Retina (tissue), 1 donor: ENCODE data around the gene TECPR2.
A peak's percentile ranks its signal among the peaks of the same experiment; 100 is the strongest.

Source experiments
- DNase-seq: peaks from one replicate; pipeline ENCODE4 v3.0.0-alpha.2; 2016

The TECPR2 gene

DNA sequence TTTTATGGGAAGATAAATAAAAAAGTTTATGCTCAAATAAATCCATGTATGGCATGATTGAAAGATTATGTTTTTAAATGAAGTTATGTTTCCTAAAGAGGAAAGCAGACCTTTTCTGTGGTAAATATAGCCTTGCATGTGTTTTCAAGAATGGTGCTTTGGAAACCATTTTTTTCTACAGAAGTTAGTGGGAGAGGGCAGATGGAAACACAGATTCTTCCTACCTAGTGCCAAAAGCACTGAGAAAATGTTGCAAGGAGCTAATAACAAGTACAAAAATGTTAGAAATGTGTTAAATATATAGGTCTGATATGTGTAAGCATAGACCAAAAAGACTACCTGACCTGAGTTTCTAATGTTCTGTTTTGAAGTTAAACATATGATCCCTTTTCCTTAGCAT, 24.3 kb downstream of the TECPR2 start:
- no peak for DNase-seq

DNA sequence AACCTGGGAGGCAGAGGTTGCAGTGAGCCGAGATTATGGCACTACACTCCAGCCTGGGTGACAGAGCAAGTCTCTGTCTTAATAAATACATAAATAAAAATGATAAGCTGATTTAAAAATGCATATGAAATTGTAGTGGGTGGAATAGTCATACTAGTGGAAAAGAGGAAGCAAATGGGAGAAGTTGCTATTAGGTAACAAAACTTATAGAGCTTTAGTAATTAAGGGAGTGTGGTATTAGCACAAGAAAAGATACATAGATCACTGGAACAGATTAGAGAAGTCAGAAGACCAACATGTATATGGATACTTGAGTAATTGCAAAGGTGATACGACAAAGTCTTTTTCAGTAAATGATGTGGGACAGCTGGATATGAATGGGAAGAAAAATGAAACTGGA, 26.5 kb downstream of the TECPR2 start:
- DNase-seq: no peak

DNA sequence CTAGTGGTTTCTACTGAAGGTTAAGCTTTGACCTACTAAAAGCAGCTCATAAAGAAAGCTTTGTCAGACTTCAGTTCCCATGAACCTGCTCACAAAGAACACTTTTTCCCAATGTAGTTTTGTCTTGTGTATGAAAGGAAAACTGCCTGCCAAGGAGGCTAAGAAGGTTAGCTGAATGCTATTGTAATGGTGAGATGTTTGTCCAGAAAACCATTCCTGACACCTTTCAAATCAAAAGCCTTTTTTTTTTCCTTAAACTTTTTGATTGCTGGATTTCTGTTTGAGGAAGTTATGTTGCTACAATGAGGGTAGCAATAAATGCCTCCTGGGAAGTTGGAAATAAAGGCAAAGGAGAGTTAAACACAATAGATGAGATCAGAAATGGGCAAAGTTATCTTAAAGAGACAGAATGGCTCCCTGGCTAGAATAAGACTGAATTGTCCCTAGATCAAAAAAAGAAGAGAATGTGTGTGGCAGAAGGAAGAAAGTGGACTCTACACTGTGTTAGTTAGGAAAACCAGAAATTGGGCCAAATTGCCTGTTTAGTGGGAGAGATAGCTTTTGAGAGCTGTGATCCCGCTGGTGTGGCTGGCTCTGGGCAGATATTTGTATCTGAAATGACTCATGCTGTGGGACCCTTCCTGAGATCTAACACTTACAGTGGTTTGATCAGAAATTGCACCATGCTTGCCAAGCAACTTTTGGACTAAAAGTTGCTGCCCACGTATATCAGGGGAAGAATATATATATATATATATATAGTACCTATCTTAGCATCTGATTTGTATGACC, 27.5 kb downstream of the TECPR2 start:
- DNase-seq: peak; percentile 11

DNA sequence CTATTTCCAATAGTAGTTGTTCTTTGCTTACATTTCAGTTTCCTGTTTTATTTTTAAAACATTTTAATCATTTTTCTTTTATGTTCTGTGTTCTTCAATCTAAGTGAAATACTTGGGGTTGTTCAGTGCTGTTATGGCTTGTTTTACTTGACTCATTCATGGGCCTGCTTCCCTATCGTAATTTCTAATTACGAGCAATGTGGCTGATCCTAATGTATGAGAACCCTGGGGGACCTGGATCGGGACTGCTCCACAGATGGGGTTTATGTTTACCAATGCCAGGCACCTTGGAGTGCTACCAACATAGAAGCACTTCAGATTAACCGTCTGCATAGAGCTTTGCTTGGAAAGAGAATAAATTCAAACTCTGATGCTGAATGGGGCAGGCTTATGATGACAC, 29.8 kb downstream of the TECPR2 start:
- DNase-seq: no peak

DNA sequence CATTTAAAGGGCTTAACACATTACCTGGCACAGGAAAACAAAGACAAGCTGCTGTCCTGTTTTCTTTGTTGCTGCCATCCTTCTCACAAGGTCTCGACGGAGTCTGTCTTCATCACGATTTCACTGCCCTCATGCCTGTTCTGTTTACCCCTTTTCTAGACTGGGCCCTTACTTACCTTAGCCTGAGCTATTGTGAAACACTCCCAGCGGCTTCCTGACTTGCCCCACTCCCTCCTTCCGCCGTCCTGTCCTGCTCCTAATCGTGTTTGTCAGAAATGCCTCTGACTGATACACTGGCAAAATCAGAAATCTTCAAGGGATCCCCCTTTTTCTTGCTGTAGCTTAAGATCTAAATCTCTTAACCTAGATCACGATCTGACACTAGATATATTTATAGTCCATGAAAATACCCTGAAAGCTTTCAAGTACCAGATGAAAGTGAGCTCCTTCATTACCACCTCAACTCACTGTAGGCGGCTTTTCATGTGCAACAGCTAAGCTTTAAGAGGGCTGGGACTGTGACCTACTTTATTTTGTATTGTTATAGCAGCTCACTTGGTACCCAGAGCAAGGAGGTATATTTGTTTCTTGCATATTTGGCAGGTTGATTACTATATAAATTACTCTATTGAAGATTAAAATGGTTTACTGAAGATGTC, 32.1 kb downstream of the TECPR2 start:
- peak; percentile 28 for DNase-seq

DNA sequence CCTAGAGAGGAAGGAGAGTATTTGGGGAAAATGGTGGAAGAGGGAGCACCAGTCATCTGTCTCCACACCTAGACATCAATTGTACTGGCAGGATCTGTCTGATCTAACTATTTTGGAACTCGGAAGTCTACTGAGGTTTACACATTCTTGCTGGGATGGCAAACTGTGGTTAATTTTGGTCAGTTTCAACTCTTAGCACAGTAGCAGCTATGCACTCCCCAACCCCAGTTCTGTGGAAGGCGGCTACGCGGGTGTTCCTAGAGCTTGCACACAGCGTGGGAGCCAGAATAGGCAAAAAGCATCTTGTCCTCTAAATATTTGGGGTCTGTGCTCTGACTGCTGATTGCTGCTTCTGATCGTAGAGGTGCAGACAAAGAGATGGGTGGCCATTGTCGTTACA, 33.8 kb downstream of the TECPR2 start:
- DNase-seq: no peak

DNA sequence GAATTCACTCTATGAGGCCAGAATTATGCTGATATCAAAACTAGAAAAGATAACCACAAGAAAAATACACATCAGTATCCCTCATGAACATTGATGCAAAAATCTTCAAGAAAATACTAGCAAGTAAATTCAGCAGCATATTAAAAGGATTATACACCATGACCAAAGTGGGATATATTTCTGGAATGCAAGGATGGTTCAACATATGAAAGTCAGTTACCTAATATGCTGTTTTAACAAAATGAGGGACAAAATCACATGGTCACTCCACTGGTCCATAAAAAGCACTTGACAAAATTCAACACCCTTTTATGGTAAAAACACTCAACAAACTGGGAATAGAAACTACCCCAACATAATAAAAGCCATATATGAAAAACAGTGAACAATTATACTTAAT, 40.3 kb downstream of the TECPR2 start:
- DNase-seq: no peak

DNA sequence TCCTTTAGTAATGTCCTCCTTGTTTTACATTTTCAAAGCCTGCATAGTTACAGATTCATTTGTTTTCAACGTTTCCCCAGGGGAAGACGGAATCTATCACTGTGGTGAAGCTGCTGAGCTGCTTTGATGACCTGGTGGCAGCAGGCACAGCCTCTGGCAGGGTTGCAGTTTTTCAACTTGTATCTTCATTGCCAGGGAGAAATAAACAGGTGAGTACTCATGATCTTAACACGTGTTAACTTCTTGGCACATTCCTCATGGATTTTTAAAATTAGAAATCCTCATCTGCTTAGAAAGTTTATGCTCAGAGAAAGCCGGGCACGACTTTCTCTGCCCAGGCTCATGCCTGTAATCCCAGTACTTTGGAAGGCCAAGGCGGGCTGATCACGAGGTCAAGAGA, 44.5 kb downstream of the TECPR2 start:
- no peak for DNase-seq

DNA sequence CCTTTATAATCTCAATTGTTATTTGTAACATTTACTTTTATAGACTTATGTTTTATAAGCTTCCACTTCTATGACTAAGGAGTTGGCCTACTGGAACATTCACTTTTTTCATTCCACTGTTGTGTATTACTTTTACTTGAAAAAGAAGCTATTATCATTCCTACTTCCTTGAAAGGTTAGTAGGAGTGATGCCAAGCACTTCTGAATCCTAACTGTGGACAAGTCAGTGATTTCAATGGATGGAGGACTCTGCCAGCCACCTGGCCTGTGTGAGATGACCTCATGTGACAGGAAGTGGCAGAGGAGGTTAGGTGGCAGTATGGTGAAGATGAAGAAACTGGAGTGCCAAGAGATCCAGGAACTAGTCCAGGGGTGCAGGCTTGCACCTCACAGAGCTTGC, 46.0 kb downstream of the TECPR2 start:
- no peak for DNase-seq

DNA sequence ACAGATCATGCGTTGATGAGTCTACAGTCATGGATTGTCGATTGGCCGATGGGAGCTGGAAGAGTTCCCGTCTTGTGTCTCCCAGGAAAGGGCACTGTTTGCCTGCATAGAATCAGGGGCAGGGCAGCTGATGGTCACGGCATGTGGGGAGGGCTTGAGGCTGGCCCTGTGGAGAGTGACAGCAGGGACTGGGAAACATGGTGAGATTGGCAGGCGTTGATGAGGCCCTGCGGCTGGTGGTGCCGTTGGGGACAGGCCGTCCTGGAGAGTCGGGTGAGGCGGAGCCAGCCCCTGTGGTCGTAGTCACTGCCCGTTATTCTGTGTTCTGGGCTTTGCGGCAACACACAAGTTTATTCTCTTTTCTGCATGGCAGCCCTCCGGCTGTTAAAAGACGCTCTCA, 52.9 kb downstream of the TECPR2 start:
- no peak for DNase-seq

DNA sequence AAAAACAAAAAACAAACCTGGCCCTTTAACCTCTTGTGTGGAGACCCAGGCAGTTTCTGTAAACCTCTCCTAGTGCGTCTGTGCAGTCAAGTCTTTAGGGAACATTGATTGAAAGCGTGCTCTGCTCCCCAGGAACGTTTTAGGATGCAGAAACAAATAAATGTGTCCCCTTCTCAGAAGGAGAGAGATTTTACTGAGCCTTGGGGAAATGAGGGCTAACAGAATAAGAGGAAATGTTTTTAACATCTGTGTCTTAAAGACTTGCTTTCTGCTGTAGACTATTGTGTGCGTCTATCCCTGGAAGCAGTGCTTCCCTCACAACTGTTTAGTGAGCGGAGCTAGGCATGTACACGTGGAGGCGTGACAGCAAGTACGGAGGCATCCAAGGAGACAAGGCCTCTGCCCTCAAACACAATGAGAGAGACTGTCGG, 54.3 kb downstream of the TECPR2 start:
- no peak for DNase-seq

DNA sequence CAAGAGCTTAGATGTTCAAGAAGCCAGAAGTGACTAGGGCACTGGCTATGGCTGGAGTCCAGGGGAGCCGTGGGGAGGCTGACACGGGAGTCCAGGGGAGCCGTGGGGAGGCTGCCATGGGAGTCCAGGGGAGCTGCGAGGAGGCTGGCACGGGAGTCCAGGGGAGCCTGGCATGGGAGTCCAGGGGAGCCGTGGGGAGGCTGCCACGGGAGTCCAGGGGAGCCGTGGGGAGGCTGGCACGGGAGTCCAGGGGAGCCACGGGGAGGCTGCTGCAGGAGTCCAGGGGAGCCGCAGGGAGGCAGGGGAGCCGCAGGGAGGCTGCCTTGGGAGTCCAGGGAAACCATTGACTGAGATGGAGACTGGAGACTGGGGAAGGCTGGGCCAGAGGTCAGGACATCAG, 54.9 kb downstream of the TECPR2 start:
- no peak for DNase-seq

DNA sequence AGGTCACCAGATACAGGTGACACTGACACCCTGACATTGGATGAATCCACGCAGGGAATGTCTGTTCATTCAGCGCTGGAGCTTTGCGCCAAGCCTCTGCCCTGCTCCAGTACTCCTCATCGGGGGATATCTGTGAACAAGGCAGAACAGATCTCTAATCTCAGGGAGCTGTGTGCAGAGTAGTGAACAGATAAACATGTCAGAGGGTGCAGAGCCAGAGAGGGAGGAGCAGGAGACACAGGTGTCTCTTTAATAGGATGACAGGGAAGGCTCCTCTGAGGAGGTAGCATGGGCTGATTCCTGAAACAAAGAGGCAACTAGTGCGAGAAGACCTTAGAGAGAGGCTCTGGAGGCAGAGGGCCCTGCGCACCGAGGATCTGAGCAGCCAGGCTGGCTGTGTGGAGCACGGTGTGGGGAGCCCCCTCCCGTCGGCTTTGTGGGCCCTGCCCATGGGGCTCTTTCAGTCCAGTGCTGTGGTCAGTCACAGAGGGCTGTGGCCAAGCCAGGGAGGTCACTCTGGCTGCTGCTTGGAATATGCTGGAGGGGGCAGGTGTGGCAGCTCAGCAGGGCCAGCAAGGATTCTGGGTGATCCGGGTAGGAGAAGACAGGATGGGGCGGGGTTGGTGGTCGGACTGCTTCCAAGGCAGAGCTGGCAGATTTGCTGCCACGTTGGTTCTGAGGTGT, 55.6 kb downstream of the TECPR2 start:
- DNase-seq: no peak

DNA sequence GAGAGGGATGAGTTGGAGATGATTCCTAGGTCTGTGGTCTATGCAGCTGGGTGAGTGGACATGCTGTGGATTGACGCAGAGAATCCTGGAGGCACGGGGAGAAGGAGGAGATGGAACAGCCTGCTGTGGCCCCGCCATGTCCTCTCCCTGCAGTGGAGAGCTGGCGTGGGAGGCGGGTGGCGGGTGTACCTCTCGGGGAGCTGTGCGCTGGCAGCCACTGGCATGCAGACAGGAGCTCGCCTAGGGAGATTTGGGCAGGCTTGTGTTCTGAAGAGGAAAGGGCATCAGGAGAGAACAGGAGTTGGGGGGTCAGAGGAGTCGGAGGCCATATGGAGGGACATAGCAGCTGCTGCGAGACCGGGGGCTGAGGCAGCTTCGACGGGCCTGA, 56.1 kb downstream of the TECPR2 start:
- no peak for DNase-seq

DNA sequence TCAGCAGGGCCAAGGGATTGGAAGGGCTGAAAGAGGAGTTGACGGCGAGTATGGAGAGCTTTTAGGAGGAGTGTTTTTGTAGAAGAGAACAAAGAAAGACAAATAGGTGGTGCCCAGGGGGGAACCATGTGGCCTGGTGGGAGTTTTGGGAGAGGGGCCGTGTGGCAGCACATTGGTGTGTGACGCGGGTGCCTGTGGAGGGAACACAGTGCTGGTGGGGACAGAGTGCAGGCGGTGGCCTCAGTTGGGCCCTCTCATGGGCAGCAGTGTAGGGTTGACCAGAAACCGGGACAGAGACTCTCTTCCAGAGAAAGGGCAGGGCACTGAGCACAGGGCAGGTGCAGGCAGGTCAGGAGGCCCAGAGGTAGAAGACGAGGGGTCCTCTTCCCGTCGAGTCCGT, 56.5 kb downstream of the TECPR2 start:
- DNase-seq: no peak

DNA sequence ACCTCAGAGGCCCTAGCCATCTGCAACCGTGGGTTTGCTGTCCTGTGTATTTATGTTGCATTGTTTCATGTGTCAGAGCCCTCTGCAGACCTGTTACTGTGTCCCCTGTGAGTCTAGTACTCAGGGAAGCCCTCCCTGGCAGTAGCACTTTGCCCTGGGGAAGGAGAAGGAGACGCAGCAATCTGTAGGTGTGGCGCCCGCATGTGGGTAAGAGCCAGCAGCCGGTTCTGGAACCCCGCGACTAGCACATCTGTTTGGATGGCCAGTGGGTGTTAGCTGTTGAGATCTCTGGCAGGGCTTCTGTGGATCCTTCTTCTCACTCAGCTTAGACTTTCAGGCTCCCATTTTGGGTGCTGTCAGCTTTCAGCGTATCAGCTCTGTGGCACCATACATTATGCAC, 57.0 kb downstream of the TECPR2 start:
- DNase-seq: no peak

DNA sequence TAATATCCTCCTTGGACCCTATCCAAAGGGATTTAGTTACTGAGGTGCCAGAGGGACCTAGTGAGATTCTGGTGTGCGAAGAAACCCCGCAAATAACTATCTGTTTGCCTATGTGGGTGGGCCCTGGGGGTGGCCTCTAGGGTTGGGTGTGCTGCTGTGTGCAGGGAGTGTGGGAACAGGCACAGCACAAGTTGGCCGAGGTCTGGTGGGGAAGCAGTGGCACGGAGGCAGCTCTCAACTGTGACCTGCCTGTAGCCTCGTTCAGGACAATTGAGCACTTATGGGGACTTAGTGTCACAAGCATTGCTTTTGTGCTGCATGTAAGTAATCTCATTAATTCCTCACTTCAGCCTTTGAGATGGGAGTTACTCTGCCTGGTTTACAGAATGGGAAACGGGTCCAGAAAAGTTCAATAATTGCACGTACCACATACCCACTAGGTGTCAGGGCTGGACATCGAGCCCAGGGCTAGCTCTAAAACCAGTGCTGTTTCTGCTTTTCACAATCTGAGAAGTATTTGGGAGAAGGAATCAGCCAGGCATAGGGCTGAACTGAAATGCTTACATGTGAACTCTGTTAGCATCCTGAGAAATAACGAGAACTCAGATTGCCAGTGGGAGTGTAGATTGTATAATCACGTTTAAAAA, 58.8 kb downstream of the TECPR2 start:
- DNase-seq: peak; percentile 8

DNA sequence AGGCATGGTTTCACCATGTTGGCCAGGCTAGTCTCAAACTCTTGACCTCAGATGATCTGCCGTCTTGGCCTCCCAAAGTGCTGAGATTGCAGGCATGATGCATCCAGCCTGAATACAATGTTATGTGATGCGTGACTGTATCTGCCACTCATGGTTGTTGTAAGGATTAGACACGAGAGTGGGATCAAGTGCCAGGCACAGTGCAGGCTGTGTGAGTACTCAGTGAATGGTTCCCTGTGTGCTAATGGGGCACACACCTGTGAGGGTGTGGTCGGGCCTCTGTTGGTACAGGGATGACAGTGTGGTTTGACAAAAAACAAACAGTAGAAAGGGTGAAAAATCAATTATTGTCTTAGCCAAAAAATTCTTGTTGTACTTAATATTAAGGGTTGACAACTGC, 61.8 kb downstream of the TECPR2 start:
- no peak for DNase-seq

DNA sequence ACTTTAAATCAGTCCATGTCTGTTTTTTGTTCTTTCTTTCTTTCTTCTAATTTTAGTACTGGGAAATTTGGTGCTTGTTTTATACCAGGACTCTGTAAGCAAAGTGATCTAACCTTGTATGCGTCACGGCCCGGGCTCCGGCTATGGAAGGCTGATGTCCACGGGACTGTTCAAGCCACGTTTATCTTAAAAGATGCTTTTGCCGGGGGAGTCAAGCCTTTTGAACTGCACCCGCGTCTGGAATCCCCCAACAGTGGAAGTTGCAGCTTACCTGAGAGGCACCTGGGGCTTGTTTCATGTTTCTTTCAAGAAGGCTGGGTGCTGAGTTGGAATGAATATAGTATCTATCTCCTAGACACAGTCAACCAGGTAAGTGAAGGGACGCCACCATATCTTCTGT, 62.2 kb downstream of the TECPR2 start:
- DNase-seq: no peak

DNA sequence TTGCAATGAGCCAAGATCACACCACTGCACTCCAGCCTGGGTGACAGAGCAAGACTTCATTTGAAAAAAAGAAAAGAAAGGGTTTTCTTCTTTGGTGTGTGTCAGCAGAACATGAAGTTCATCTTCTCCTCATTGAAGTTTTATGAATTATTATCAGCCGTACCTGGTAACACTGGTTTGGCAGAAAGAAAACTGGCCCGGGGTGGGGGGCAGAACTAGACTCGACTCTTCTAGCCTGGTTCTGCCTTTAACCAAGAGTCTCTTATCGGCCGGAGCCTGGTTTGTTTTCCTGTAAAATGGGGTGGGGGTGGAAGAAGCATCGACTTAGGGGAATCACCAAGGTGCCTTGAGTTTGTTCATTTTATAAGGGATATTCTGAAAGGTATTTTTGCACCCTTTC, 64.1 kb downstream of the TECPR2 start:
- DNase-seq: no peak

DNA sequence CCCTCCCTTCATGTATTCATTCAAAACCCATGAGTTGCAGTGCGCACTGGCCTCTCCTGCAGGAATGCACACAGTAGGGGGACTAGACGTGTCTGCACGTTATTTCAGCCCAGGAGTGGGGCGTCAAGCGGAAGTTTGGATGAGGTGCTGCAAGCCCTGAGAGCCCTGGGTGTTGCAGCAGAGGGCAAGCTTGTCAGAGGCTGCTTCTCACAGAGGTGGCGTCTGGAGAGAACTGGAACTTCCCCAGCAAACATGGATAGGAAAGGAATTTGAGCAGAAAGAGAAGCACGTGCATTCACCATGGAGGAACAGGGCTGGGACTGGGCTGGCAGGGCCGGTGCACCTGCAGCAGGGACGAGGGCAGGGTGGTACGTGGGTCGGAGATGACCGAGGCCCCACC, 64.9 kb downstream of the TECPR2 start:
- DNase-seq: no peak

DNA sequence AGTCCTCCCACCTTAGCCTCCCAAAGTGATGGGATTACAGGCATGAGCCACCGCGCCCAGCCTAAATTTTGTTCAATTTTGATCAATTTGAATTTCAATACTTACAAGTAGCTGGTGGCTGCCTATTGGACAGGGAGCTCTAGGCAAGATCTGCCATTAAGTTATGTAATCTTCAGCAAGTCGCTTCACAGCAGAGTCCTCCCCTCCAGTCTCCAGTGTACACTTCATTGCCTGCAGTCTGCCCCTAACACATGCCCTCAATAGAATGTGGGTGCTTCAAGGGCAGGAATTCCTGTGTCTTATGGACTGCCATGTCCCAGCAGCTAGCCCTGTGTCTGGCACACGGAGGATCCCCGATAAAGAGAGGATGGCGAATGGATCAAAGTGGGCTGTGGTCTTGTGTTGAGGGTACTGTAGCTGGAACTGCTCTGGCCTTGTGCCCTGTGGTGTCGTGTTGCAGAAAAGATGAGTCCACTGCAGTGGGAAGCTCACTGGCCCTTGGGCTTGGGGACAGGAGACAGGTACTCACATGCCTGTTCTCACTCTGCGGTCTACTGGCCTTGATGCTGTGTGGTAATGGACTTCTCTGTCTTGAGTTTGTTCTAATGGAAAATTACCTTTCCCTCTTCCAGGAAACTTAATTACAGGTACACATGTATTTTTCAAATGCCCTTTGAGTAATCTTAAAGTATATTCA, 67.6 kb downstream of the TECPR2 start:
- no peak for DNase-seq

DNA sequence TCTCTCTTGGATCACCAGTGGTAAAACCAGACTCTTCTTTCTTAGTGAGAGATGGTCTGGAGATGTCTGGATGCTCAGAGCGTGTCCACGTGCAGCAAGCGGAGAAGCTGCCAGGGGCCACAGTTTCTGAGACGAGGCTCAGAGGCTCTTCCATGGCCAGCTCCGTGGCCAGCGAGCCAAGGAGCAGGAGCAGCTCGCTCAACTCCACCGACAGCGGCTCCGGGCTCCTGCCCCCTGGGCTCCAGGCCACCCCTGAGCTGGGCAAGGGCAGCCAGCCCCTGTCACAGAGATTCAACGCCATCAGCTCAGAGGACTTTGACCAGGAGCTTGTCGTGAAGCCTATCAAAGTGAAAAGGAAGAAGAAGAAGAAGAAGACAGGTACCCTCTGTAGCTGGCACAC, 69.0 kb downstream of the TECPR2 start:
- DNase-seq: no peak
